HG03342 (cell line): ENCODE measurements around the gene EIF5A2.
"Not testable (repeated sequence)": the region's sequence is repeated elsewhere in the genome, so short reads cannot be mapped to it uniquely, and the experiment has no call there.

Experiments used
- ATAC-seq: cut with Tn5 transposase; IDR thresholded peaks from one replicate; pipeline ENCODE4 v1.9.1; 2021; ENCODE audit warnings: mild to moderate bottlenecking, moderate library complexity; ENCODE audit not compliant: unreplicated experiment

Gene EIF5A2

GRCh38 chr3:170897199-170897598 is 11.2 kb downstream of the EIF5A2 start:
- ATAC-seq: not testable (repeated sequence)

GRCh38 chr3:170896781-170897180 is 11.7 kb downstream of the EIF5A2 start:
- no peak for ATAC-seq

GRCh38 chr3:170896333-170896732 is 12.1 kb downstream of the EIF5A2 start:
- not testable (repeated sequence) for ATAC-seq

- ATAC-seq: no peak
Measured at GRCh38 chr3:170893895-170894294, 14.5 kb downstream of the EIF5A2 start.

GRCh38 chr3:170889630-170890029 is 18.8 kb downstream of the EIF5A2 start:
- no peak for ATAC-seq

GRCh38 chr3:170889132-170889531 is 19.3 kb downstream of the EIF5A2 start:
- no peak for ATAC-seq

- not testable (repeated sequence) for ATAC-seq
Measured at GRCh38 chr3:170884109-170884930, 24.1 kb downstream of the EIF5A2 start.

- ATAC-seq: not testable (repeated sequence)
Measured at GRCh38 chr3:170878688-170879087, 29.7 kb downstream of the EIF5A2 start.

- ATAC-seq: not testable (repeated sequence)
Measured at GRCh38 chr3:170877311-170877710, 31.1 kb downstream of the EIF5A2 start.

GRCh38 chr3:170876537-170876936 is 31.9 kb downstream of the EIF5A2 start:
- no peak for ATAC-seq

GRCh38 chr3:170869645-170870593 is 38.5 kb downstream of the EIF5A2 start, which contains the start of gene RPL22L1:
Gene RPL22L1 (minus strand): TSS chr3:170870195. CDS start chr3:170870167, 28 bp downstream.
- ATAC-seq: peak; percentile 96

GRCh38 chr3:170869239-170869590 is 39.2 kb downstream of the EIF5A2 start:
- no peak for ATAC-seq

- ATAC-seq: no peak
Measured at GRCh38 chr3:170868577-170869238, 39.7 kb downstream of the EIF5A2 start.

GRCh38 chr3:170867143-170867937 is 41.1 kb downstream of the EIF5A2 start:
- no peak for ATAC-seq

GRCh38 chr3:170866499-170866898 is 41.9 kb downstream of the EIF5A2 start:
- no peak for ATAC-seq

- ATAC-seq: no peak
Measured at GRCh38 chr3:170865209-170866094, 43.0 kb downstream of the EIF5A2 start.

GRCh38 chr3:170864525-170865208 is 43.8 kb downstream of the EIF5A2 start:
- no peak for ATAC-seq

GRCh38 chr3:170863816-170864215 is 44.6 kb downstream of the EIF5A2 start:
- no peak for ATAC-seq
